ENCODE results near the gene BRAF.

- no peak for TF ChIP-seq CTCF (IDR thresholded peaks at IDR 0.05)
- TF ChIP-seq POLR2AphosphoS5 (IDR thresholded peaks at IDR 0.05) = no peak
- no peak for TF ChIP-seq EP300 (IDR thresholded peaks at IDR 0.05; ENCODE audit: low read depth)
These were observed 21.2 kb upstream of the BRAF start for GRCh38 chr7:140945940-140946339.

All from transverse colon (tissue), 4 donors.